Transverse colon (tissue), 4 donors: ENCODE data around the gene TMOD1.

Experiments used
- CTCF ChIP-seq, 5 experiments: fragments of 200-600 bp in 3 of 5; fragments of 450-650 bp in 2 of 5; sonication (generic) in 3 of 5; IDR thresholded peaks; 1 replicate in 2 of 5; 2 replicates in 3 of 5; pipeline ENCODE4 v1.5.1; 2016 to 2017; ENCODE audit warnings: antibody characterized with exemption in 5 of 5, inconsistent platforms in 3 of 5, mild to moderate bottlenecking in 2 of 5, moderate library complexity in 1 of 5
- POLR2AphosphoS5 ChIP-seq, 3 donors: sonication (generic); formaldehyde crosslinking; IDR thresholded peaks; one replicate each; pipeline ENCODE4 v1.6.1; 2016; ENCODE audit warnings: antibody characterized with exemption in 3 of 3

- no peak for TF ChIP-seq CTCF (IDR thresholded peaks at IDR 0.05)
- no peak for TF ChIP-seq POLR2AphosphoS5 (IDR thresholded peaks at IDR 0.05)
Observed at GRCh38 chr9:97627624-97628023, 126.2 kb downstream of the TMOD1 start.
